Fibroblast of pulmonary artery (primary cell): ENCODE results near the gene UGT2A1.

Experiments used
- DNase-seq: peaks from one replicate; pipeline ENCODE4 v3.0.0-alpha.2; 2010; ENCODE audit warnings: low read depth
- H3K4me3 ChIP-seq: replicated peaks from 2 replicates; pipeline ENCODE4 v1.5.1; 2011; ENCODE audit warnings: low read depth, mild to moderate bottlenecking, control low read depth, low read length, moderate library complexity
- TF ChIP-seq, protein P1 (sequence below): IDR thresholded peaks from 2 replicates; pipeline ENCODE4 v1.5.1; 2011; ENCODE audit warnings: mild to moderate bottlenecking, control low read depth, low read length, inconsistent platforms; ENCODE audit errors: missing control alignments

The UGT2A1 gene

DNA sequence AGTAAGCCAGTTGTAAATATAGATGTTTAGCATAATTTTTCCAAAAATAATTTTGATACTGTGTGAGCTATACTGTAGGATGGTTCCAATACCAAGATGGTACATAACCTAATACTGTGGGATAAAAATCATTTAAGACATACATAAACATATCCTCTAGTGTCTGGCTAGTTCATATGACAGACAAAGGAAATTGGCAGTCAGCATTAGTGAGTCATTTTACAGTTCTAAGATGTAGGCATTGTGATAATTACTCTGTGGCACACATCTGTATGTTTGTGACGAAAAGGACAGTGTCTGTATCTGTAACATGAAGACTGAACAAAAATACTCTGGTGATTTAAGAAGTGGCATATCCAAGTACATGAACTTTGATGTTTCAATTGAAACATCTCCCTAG, 63.2 kb downstream of the UGT2A1 start:
- TF ChIP-seq, protein P1, sequence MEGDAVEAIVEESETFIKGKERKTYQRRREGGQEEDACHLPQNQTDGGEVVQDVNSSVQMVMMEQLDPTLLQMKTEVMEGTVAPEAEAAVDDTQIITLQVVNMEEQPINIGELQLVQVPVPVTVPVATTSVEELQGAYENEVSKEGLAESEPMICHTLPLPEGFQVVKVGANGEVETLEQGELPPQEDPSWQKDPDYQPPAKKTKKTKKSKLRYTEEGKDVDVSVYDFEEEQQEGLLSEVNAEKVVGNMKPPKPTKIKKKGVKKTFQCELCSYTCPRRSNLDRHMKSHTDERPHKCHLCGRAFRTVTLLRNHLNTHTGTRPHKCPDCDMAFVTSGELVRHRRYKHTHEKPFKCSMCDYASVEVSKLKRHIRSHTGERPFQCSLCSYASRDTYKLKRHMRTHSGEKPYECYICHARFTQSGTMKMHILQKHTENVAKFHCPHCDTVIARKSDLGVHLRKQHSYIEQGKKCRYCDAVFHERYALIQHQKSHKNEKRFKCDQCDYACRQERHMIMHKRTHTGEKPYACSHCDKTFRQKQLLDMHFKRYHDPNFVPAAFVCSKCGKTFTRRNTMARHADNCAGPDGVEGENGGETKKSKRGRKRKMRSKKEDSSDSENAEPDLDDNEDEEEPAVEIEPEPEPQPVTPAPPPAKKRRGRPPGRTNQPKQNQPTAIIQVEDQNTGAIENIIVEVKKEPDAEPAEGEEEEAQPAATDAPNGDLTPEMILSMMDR = no peak
- DNase-seq = no peak
- H3K4me3 ChIP-seq = no peak overlapping the region

DNA sequence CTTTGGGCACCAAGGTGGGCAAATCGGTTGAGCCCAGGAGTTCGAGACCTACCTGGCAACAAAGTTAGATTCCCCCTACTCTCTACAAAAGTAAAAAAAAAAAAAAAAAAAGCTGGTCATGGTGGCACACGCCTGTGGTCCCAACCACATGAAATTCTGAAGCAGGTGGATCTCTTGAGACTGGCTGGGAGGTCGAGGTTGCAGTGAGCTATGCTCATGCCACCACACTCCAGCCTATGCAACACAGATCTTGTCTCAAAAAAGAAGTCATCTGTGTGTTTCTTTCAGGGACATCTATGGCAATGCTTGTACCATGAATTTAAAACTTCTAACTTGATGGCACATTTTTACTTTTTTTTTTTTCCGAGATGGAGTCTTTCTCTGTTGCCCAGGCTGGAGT, 68.9 kb downstream of the UGT2A1 start:
- no peak for DNase-seq
- no peak overlapping the region for H3K4me3 ChIP-seq
- TF ChIP-seq, protein P1 = no peak

DNA sequence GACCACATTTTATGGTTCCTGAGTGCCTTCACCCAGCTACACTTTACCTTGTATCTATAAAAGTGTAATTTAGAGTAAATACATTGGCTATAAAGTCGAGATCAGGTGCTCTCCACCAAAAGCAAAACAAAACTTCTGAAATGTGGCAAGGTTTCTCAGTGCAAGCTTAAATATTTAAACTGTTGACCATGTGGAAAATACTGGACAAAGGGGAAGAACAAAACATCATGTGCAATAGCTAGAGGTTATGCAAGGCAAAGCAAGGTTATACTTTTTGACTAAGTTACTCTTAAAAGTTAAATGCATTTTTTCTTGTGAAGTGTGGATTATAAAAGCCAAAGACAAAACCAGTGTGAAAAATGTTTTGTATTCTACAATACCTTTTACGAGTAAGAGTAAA, 69.5 kb downstream of the UGT2A1 start:
- TF ChIP-seq, protein P1 = no peak
- no peak for DNase-seq
- no peak overlapping the region for H3K4me3 ChIP-seq

DNA sequence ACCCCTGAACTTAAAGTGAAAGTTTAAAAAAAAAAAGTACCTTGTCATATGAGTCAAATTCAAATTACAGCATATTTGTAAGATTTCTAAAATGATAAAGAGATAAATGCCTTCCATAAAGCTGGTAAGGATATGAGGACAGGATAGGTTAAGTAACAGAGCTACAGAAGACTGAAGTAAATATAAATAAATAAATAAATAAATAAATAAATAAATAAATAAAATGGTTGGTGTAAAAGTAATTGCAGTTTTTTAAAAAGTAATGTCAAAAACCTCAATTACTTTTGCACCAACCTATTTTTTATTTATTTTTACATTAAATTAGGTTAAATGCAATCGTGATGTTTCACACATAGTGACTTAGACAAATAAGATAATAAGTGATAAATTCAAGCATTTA, 75.8 kb downstream of the UGT2A1 start:
- H3K4me3 ChIP-seq = no peak overlapping the region
- no peak for DNase-seq
- TF ChIP-seq, protein P1 = no peak

DNA sequence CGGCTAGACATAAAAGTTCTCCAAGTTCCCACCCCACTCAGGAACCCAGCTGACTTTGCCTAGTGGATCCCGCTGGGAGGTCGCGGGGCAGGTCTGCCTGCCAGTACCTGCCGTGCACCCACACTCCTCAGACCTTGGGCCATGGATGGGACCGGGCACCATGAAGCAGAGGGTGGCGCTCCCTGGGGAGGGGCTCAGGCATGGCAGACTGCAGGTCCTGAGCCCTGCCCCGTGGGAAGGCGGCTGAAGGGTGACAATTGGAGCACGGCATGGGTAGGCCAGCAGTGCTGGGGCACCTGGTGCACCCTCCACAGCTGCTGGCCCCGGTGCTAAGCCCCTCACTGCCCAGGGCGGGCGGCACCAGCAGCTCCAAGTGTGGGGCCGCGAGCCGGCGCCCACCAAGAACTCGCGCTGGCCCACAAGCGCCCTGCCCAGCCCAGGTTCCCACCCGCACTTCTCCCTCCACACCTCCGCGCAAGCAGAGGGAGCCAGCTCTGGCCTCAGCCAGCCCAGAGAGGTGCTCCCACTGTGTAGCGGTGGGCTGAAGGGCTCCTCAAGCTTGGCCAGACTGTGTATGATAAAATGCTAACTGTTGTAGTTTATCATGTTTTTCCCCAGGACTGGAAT, 76.7 kb downstream of the UGT2A1 start:
- TF ChIP-seq, protein P1 = no peak
- no peak for DNase-seq
- no peak overlapping the region for H3K4me3 ChIP-seq

DNA sequence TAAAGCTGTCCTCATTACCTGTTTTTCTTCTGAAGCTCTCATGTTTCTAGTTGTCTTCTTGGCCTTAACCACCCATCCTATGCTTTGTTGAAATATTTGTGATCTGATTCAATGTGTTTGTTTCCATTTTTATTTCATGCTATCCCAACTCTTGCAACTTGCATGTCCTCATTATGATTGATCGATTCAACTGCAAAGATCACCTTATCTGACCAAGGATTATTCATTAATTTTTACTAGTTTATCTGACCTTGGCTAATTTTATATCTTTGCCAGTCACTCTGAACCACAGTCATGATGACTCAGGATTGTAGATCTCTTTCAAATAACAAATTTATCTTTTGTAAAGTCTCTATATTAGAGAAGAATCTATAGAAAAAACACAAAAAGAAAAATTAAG, 84.3 kb downstream of the UGT2A1 start:
- H3K4me3 ChIP-seq = no peak overlapping the region
- TF ChIP-seq, protein P1 = no peak

DNA sequence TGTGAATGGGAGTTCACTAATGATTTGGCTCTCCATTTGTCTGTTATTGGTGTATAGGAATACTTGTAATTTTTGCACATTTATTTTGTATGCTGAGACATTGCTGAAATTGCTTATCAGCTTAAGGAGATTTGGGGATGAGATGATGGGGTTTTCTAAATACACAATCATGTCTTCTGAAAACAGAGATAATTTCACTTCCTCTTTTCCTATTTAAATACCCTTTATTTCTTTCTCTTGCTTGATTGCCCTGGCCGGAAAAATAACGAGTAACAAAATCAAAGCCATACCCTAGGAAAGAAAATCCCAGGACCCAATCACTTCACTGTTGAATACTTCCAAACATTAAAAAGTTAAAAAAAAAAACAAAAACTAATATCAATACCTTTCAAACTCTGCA, 89.6 kb downstream of the UGT2A1 start:
- TF ChIP-seq, protein P1 = no peak
- no peak overlapping the region for H3K4me3 ChIP-seq
- no peak for DNase-seq

More for the DNA sequence above, 84.3 kb downstream of the UGT2A1 start:
- DNase-seq = no peak
